ENCODE data around the gene SLC26A9. TPM values are rescaled to one million over a fixed set of nuclear protein-coding genes. Genes with fewer than 3 reads are reported as not detected.

Gene SLC26A9
- total and polyA plus RNA-seq, 12 donors, result 0.03 to 0.11 (median 0.04) TPM; not detected in 9

GRCh38 chr1:205939690-205940330, 3.4 kb downstream of the SLC26A9 start:
- Histone ChIP-seq H3K27ac (no peak overlapping the region), H3K9me3 (replicated peaks in 1 of 3) (no peaks in the 10 kb centered on the region), H3K4me1 (replicated peaks in 1 of 2) (no peaks in the 10 kb centered on the region), H3K27me3 (peaks cover 7% of the 10 kb centered on the region), H3K4me3 (no peak overlapping the region), H3K36me3 (replicated peaks in 1 of 2) (no peaks in the 10 kb centered on the region)
- DNase-seq, result no peak
- intact Hi-C loops (cut with DNase I), result no loop called here
- 48 to 57% (median 50%) methylated on average over 7 of the region's 7 CpGs for WGBS, 4 donors
- TF ChIP-seq CTCF (IDR thresholded peaks at IDR 0.05) (no peak), POLR2A (IDR thresholded peaks at IDR 0.05) (no peak)

- no peaks in the 10 kb centered on the region for H3K9me3 ChIP-seq (replicated peaks in 1 of 3)
- DNase-seq, result no peak
- H3K4me1 ChIP-seq (replicated peaks in 1 of 2), result no peaks in the 10 kb centered on the region
- H3K27ac ChIP-seq, result no peak overlapping the region
- TF ChIP-seq POLR2A (IDR thresholded peaks at IDR 0.05) (no peak), CTCF (IDR thresholded peaks at IDR 0.05) (no peak)
- H3K27me3 ChIP-seq, result peaks cover 7% of the 10 kb centered on the region
- 82 to 93% (median 91%) methylated on average over 1 of the region's 1 CpG for WGBS, 4 donors
- no peaks in the 10 kb centered on the region for H3K36me3 ChIP-seq (replicated peaks in 1 of 2)
- intact Hi-C loops (cut with DNase I), result no loop called here
- no peak overlapping the region for H3K4me3 ChIP-seq
Measured at GRCh38 chr1:205938682-205939081, 4.6 kb downstream of the SLC26A9 start.

GRCh38 chr1:205936846-205937586, 6.2 kb downstream of the SLC26A9 start:
- 71 to 82% (median 81%) methylated on average over 7 of the region's 7 CpGs for WGBS, 4 donors
- intact Hi-C loops (cut with DNase I), result no loop called here

More at GRCh38 chr1:205936846-205937586, 6.2 kb downstream of the SLC26A9 start:
- Histone ChIP-seq H3K4me3 (no peak overlapping the region), H3K9me3 (replicated peaks in 1 of 3) (no peaks in the 10 kb centered on the region), H3K27ac (no peak overlapping the region), H3K36me3 (replicated peaks in 1 of 2) (no peaks in the 10 kb centered on the region), H3K4me1 (replicated peaks in 1 of 2) (no peaks in the 10 kb centered on the region), H3K27me3 (no peaks in the 10 kb centered on the region)
- DNase-seq, result no peak
- no peak for TF ChIP-seq CTCF (IDR thresholded peaks at IDR 0.05)
- TF ChIP-seq POLR2A (IDR thresholded peaks at IDR 0.05), result no peak

All from adrenal gland (tissue), 12 donors.